ENCODE measurements around the gene MTHFD1L. TPM values are rescaled to one million over a fixed set of nuclear protein-coding genes. Genes with fewer than 3 reads are reported as not detected.

MTHFD1L gene
- total and polyA plus RNA-seq, 2 of the 8 experiments (the other 6 are each of a cell fraction or from before 2014, with no cell fraction given): 29.2 to 105 TPM

GRCh38 chr6:150894935-150895552 is 29.5 kb downstream of the MTHFD1L start:
- peaks cover 0 to 33% (median 15%) of the 10 kb centered on the region in 4 experiments; a peak in 5 of 8 replicates for H3K36me3 ChIP-seq (ENCODE audit: control insufficient read depth in 2 of 4, insufficient read depth in 4 of 4, low read length in 3 of 4)

More at GRCh38 chr6:150894935-150895552, 29.5 kb downstream of the MTHFD1L start:
- H4K91ac ChIP-seq (replicated peaks; ENCODE audit: insufficient read length, low read length): no peak overlapping the region
- H3K23me2 ChIP-seq (ENCODE audit: low read depth, low read length): no peaks in the 10 kb centered on the region
- no peak overlapping the region for H4K5ac ChIP-seq (ENCODE audit: insufficient read length, low read depth, low read length)
- no peaks in the 10 kb centered on the region for H3K9me3 ChIP-seq (ENCODE audit: insufficient read depth in 2 of 2, low read depth in 1 of 2, low read length in 1 of 2)
- no peak overlapping the region for H3K14ac ChIP-seq (ENCODE audit: insufficient read length)
- no peak overlapping the region for H3K4ac ChIP-seq (replicated peaks; ENCODE audit: insufficient read length, low read depth, low read length)
- CTCF ChIA-PET (ENCODE audit: partially characterized antibody): interaction anchor here (0.6 to 9.7 kb wide), 12 partner anchors 8 to 934 kb away, joined by 3 to 100 read pairs (median 7); no protein-coding TSS in a partner anchor
- H3K27ac ChIP-seq (ENCODE audit: low read depth, low read length): no peak overlapping the region
- no peak overlapping the region for H2BK20ac ChIP-seq (ENCODE audit: low read length)
- H2BK5ac ChIP-seq (ENCODE audit: low read depth, low read length): no peak overlapping the region
- H3K4me3 ChIP-seq (ENCODE audit: extremely low read depth in 1 of 4, insufficient read depth in 2 of 4, low read depth in 3 of 4, low read length in 4 of 4): no peak overlapping the region
- no peak overlapping the region for H3K23ac ChIP-seq (ENCODE audit: insufficient read length)
- H2AK5ac ChIP-seq (ENCODE audit: low read depth, low read length): no peak overlapping the region
- 0 out of 4 replicates have a peak, but pooled peaks cover 0 to 6% of the 10 kb centered on the region in 2 experiments for H3K79me2 ChIP-seq (ENCODE audit: control insufficient read depth in 1 of 2, insufficient read depth in 2 of 2, low read length in 2 of 2)
- H3K79me1 ChIP-seq (ENCODE audit: low read depth, low read length): peaks cover 4% of the 10 kb centered on the region; the same call in 1 of the 2 replicates
- H3K56ac ChIP-seq (replicated peaks; ENCODE audit: insufficient read length, low read depth, low read length): no peak overlapping the region
- H3K4me2 ChIP-seq (ENCODE audit: insufficient read depth in 1 of 2, low read depth in 2 of 2, low read length in 2 of 2): no peak overlapping the region
- POLR2A ChIA-PET (ENCODE audit: partially characterized antibody): interaction anchor here (0.8 to 1.7 kb wide), 3 partner anchors 10 to 500 kb away, joined by 3 to 5 read pairs (median 3); no protein-coding TSS in a partner anchor
- no peak overlapping the region; the same call in 1 of the 2 replicates for H4K8ac ChIP-seq (ENCODE audit: extremely low read depth, insufficient read depth, low read length)
- WGBS, 2 experiments (ENCODE audit: extremely low coverage in 1 of 2, insufficient coverage in 1 of 2, insufficient read length in 1 of 2, insufficient replicate concordance in 2 of 2, low coverage in 1 of 2, low lambda C conversion rate in 2 of 2, missing lambda C conversion rate in 1 of 2): 80% methylated on average over 12 of the region's 12 CpGs; no CpG with 5 or more reads in 1 of the 2 experiments
- FAIRE-seq: no peak
- H3K18ac ChIP-seq (ENCODE audit: extremely low read depth, low read length): no peak overlapping the region
- no peak overlapping the region for H2BK15ac ChIP-seq (ENCODE audit: low read length)
- no peak overlapping the region for H2BK12ac ChIP-seq (ENCODE audit: low read depth, low read length)
- H3K27me3 ChIP-seq (replicated peaks in 1 of 4; ENCODE audit: control insufficient read depth in 3 of 4, extremely low read depth in 1 of 4, insufficient read depth in 3 of 4, low read length in 3 of 4): no peaks in the 10 kb centered on the region
- H4K20me1 ChIP-seq (replicated peaks in 1 of 2; ENCODE audit: control insufficient read depth in 1 of 2, insufficient read depth in 2 of 2, low read length in 2 of 2): peaks cover 3 to 5% of the 10 kb centered on the region in 2 experiments
- H3K4me1 ChIP-seq (replicated peaks in 1 of 4; ENCODE audit: control insufficient read depth in 3 of 4, insufficient read depth in 4 of 4, low read length in 3 of 4): peaks cover 0 to 3% (median 0%) of the 10 kb centered on the region in 4 experiments; a peak in 1 of 7 replicates
- no peak for DNase-seq (ENCODE audit: low read depth in 1 of 2, low spot score in 2 of 2)
- H2BK120ac ChIP-seq (replicated peaks; ENCODE audit: low read depth, low read length): no peak overlapping the region
- TF ChIP-seq BRCA1 (IDR thresholded peaks at IDR 0.05; ENCODE audit: low read depth, low read length): no peak
- TF ChIP-seq, protein P1, sequence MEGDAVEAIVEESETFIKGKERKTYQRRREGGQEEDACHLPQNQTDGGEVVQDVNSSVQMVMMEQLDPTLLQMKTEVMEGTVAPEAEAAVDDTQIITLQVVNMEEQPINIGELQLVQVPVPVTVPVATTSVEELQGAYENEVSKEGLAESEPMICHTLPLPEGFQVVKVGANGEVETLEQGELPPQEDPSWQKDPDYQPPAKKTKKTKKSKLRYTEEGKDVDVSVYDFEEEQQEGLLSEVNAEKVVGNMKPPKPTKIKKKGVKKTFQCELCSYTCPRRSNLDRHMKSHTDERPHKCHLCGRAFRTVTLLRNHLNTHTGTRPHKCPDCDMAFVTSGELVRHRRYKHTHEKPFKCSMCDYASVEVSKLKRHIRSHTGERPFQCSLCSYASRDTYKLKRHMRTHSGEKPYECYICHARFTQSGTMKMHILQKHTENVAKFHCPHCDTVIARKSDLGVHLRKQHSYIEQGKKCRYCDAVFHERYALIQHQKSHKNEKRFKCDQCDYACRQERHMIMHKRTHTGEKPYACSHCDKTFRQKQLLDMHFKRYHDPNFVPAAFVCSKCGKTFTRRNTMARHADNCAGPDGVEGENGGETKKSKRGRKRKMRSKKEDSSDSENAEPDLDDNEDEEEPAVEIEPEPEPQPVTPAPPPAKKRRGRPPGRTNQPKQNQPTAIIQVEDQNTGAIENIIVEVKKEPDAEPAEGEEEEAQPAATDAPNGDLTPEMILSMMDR (IDR thresholded peaks at IDR 0.05; ENCODE audit: control extremely low read depth in 1 of 3, insufficient read depth in 1 of 3, low read depth in 1 of 3, low read length in 3 of 3): peak in 1 of 3 experiments; percentile 7; a peak in 1 of 4 replicates
- H3K9ac ChIP-seq (replicated peaks in 1 of 4; ENCODE audit: extremely low read depth in 1 of 4, low read depth in 3 of 4, low read length in 3 of 4): no peak overlapping the region; a peak in 1 of 7 replicates
- no peak overlapping the region for H2AFZ ChIP-seq (ENCODE audit: low read length)

All from H1 (cell line).